Mucosa of descending colon (tissue), 3 donors: ENCODE measurements around the gene EGR4. TPM values are rescaled to one million over a fixed set of nuclear protein-coding genes. Genes with fewer than 3 reads are reported as not detected.

Source experiments
- ATAC-seq: fragments of 200-7000 bp; cut with Tn5 transposase; one replicate; pipeline ENCODE4 v1.9.1; 2020; ENCODE audit warnings: mild to moderate bottlenecking, moderate library complexity
- DNase-seq, 3 donors: peaks; one replicate each; pipeline ENCODE4 v3.0.0-alpha.2; 2020
- H3K36me3 ChIP-seq: fragments of 200-600 bp; one replicate; pipeline ENCODE4 v1.8.0; 2021; ENCODE audit warnings: low read depth, mild to moderate bottlenecking
- H3K4me1 ChIP-seq: fragments of 200-600 bp; one replicate; pipeline ENCODE4 v1.8.0; 2021; ENCODE audit warnings: low read depth, mild to moderate bottlenecking
- H3K4me3 ChIP-seq: fragments of 200-600 bp; one replicate; pipeline ENCODE4 v1.8.0; 2021; ENCODE audit warnings: mild to moderate bottlenecking
- H3K9me3 ChIP-seq: fragments of 200-600 bp; one replicate; pipeline ENCODE4 v1.8.0; 2021; ENCODE audit warnings: mild to moderate bottlenecking
- intact Hi-C, 2 donors: fragments of 100-400 bp; cut with DNase I in 1 of 2; cut with micrococcal nuclease in 1 of 2; formaldehyde crosslinking; loops; one replicate each; pipeline versions ENCODE4 v1.11.0 to v1.11.1; 2022; cut with DNase I, micrococcal nuclease
- long read RNA-seq, 2 donors: library from polyadenylated mRNA; unstranded; transcript quantifications; one replicate each; pipeline ENCODE4 v2.0.0, GENCODE V29; 2019 to 2021
- total RNA-seq, 3 donors: library from RNA; stranded (reverse); fragmentation: NEBNext Ultra II Directional in 2 of 3; extraction: Animal tissue kit (Norgen Biotek cat#: 25700) in 2 of 3; gene quantifications; one replicate each; pipeline versions ENCODE4 v1.2.1 to v1.2.4, GENCODE V29; 2021 to 2023
- TF ChIP-seq, protein P1 (sequence below): fragments of 200-600 bp; IDR thresholded peaks from one replicate; pipeline ENCODE4 v1.8.0; 2022; ENCODE audit warnings: antibody characterized with exemption, mild to moderate bottlenecking
- donor health status: DM: no; HTN: no; CAD: no; lungs with moderate emphysema.
- donor health status: DM: no; HTN: no; CAD: no.
- donor health status: DM: no; HTN: yes; CAD: no.

EGR4 gene
- total RNA-seq = not detected
- long read RNA-seq, donor 1, partial matches to known transcripts = 1 of 1 reads
- long read RNA-seq, donor 1, other reads (novel, unspliced or antisense) = 0 of 1 reads
- long read RNA-seq, donor 2 = 0 reads

GRCh38 chr2:73293534-73294171, at the start of gene EGR4:
EGR4 (minus strand) TSS chr2:73293548; CDS start chr2:73293317, 231 bp downstream.
- H3K36me3 ChIP-seq = no peaks in the 10 kb centered on the region
- no peak within 1 kb of the TSS for H3K4me3 ChIP-seq
- H3K4me1 ChIP-seq = peaks cover 9% of the 10 kb centered on the region
- DNase-seq (peak; percentile 54 to 80 (median 58)), ATAC-seq (peak; percentile 86)
- no peaks in the 10 kb centered on the region for H3K9me3 ChIP-seq
- TF ChIP-seq, protein P1, sequence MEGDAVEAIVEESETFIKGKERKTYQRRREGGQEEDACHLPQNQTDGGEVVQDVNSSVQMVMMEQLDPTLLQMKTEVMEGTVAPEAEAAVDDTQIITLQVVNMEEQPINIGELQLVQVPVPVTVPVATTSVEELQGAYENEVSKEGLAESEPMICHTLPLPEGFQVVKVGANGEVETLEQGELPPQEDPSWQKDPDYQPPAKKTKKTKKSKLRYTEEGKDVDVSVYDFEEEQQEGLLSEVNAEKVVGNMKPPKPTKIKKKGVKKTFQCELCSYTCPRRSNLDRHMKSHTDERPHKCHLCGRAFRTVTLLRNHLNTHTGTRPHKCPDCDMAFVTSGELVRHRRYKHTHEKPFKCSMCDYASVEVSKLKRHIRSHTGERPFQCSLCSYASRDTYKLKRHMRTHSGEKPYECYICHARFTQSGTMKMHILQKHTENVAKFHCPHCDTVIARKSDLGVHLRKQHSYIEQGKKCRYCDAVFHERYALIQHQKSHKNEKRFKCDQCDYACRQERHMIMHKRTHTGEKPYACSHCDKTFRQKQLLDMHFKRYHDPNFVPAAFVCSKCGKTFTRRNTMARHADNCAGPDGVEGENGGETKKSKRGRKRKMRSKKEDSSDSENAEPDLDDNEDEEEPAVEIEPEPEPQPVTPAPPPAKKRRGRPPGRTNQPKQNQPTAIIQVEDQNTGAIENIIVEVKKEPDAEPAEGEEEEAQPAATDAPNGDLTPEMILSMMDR = no peak
- intact Hi-C loops = no loop called here

GRCh38 chr2:73341039-73341438, 47.7 kb upstream of the EGR4 start:
- no peaks in the 10 kb centered on the region for H3K9me3 ChIP-seq
- intact Hi-C loops = no loop called here
- DNase-seq = no peak
- no peaks in the 10 kb centered on the region for H3K36me3 ChIP-seq
- H3K4me3 ChIP-seq = no peak overlapping the region
- no peak for ATAC-seq
- TF ChIP-seq, protein P1 = no peak
- H3K4me1 ChIP-seq = no peaks in the 10 kb centered on the region

- H3K36me3 ChIP-seq = no peaks in the 10 kb centered on the region
- DNase-seq = no peak
- H3K4me3 ChIP-seq = no peak overlapping the region
- intact Hi-C loops = no loop called here
- TF ChIP-seq, protein P1 = no peak
- no peak for ATAC-seq
- H3K9me3 ChIP-seq = no peaks in the 10 kb centered on the region
- no peaks in the 10 kb centered on the region for H3K4me1 ChIP-seq
Measured at GRCh38 chr2:73339201-73339600, 45.9 kb upstream of the EGR4 start.

GRCh38 chr2:73337828-73338227, 44.5 kb upstream of the EGR4 start:
- no peak for ATAC-seq
- intact Hi-C loops = no loop called here
- TF ChIP-seq, protein P1 = no peak

GRCh38 chr2:73334620-73335019, 41.3 kb upstream of the EGR4 start:
- intact Hi-C loops = no loop called here
- TF ChIP-seq, protein P1 = no peak
- H3K9me3 ChIP-seq = no peaks in the 10 kb centered on the region
- DNase-seq = no peak
- no peak for ATAC-seq
- no peaks in the 10 kb centered on the region for H3K36me3 ChIP-seq
- H3K4me3 ChIP-seq = no peak overlapping the region
- H3K4me1 ChIP-seq = no peaks in the 10 kb centered on the region

More at GRCh38 chr2:73337828-73338227, 44.5 kb upstream of the EGR4 start:
- Histone ChIP-seq H3K36me3 (no peaks in the 10 kb centered on the region), H3K4me1 (no peaks in the 10 kb centered on the region), H3K9me3 (no peaks in the 10 kb centered on the region), H3K4me3 (no peak overlapping the region)
- DNase-seq = no peak
